LNCaP clone FGC (cell line): ENCODE measurements around the gene FOXP1.
"Not testable (repeated sequence)": the region's sequence is repeated elsewhere in the genome, so short reads cannot be mapped to it uniquely, and the experiment has no call there.

Experiments used
- DNase-seq: peaks from one replicate; pipeline ENCODE4 v3.0.0-alpha.2; 2011; ENCODE audit warnings: low read depth
- H3K4me3 ChIP-seq: 2 replicates; pipeline ENCODE4 v1.5.1; 2011; ENCODE audit warnings: mild to moderate bottlenecking, low read depth, low read length, control low read depth
- TF ChIP-seq, protein P1 (sequence below): IDR thresholded peaks from 2 replicates; pipeline ENCODE4 v1.5.1; 2012; ENCODE audit warnings: mild to moderate bottlenecking; ENCODE audit not compliant: control insufficient read depth, insufficient read depth; ENCODE audit errors: extremely low read depth

The FOXP1 gene

DNA sequence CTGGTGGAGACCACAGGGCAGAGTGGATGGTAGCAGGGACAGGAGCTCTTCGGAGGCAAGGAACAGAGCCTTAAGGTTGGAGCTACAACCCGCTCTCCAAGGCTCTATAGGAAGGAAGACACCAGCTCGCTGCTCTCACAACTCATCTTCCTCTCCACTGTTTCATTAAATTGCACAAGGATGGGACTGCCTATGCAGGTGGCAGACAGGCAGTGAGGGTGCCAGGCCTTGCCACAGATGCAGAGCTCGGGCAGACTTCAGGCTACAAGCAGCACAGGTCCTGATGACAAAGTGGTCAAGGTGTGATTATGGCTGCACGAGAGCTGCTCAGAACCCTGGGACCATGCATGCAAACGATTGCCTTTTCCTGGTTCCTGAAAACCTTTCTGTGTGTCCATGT lies 144.6 kb downstream of the FOXP1 start:
- TF ChIP-seq, protein P1, sequence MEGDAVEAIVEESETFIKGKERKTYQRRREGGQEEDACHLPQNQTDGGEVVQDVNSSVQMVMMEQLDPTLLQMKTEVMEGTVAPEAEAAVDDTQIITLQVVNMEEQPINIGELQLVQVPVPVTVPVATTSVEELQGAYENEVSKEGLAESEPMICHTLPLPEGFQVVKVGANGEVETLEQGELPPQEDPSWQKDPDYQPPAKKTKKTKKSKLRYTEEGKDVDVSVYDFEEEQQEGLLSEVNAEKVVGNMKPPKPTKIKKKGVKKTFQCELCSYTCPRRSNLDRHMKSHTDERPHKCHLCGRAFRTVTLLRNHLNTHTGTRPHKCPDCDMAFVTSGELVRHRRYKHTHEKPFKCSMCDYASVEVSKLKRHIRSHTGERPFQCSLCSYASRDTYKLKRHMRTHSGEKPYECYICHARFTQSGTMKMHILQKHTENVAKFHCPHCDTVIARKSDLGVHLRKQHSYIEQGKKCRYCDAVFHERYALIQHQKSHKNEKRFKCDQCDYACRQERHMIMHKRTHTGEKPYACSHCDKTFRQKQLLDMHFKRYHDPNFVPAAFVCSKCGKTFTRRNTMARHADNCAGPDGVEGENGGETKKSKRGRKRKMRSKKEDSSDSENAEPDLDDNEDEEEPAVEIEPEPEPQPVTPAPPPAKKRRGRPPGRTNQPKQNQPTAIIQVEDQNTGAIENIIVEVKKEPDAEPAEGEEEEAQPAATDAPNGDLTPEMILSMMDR = no peak
- H3K4me3 ChIP-seq = no peak overlapping the region
- no peak for DNase-seq

DNA sequence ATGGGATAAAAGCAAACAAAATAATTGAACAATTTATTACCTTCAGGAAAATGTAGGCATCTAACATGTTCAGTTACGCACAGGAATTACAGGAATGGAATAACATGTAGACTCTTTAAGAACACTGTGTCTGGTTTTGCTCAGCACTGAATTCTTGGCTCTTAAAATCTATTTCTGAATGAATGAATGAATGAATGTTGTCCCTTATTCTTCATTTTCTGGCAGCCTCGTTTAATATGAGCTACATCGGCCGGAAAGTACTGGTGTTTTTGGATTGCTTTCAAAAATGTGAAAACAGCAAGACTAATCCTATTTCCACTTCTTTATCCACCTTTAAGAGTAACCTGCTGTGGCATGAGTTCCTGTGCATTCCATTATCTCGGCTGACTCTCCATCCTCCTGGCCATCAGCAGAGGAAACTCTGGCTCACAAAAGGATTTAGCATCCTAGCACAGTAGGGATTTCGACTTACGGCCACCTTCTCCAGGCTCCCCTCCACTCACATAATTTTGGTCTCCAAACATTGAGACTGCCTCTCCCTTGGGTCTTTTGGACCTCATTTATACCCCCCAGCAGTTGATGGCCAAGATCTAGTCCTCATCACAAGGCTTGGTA lies 145.3 kb downstream of the FOXP1 start:
- TF ChIP-seq, protein P1 = no peak
- no peak for DNase-seq
- no peak overlapping the region for H3K4me3 ChIP-seq

DNA sequence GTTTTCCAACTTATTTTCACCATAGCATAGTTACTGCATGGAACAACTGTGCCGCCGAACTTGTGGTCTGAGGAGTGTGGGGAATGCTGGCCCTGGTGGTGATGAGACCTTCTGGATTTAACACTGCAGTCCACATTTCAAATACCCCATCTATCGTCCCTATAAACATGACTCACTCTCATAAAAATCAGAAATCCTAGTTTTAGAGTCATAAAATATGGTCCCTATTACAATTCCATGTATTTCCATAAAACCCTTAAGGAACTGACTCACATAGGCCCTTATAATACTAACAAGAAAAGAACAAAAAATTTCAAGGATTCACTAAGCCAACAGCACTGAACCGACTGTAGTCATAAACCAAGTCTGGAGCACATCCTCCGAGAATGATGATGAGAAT lies 147.2 kb downstream of the FOXP1 start:
- no peak for DNase-seq
- no peak overlapping the region for H3K4me3 ChIP-seq
- TF ChIP-seq, protein P1 = no peak

DNA sequence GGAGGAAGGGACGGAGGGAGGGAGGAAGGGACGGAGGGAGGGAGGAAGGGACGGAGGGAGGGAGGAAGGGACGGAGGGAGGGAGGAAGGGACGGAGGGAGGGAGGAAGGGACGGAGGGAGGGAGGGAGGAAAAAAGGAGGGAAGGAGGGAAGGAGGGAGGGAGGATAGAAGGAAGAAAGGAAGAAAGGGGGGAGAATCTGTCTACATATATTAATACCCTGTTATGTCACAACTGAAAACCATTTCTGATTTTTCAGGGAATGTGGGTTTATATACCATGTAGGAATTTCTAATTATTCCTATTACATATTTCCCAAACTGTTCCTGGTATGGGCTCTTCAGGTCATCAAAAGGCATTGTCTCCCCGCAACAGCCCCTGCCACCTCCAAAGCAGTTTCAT lies 147.7 kb downstream of the FOXP1 start:
- not testable (repeated sequence) for H3K4me3 ChIP-seq, DNase-seq

DNA sequence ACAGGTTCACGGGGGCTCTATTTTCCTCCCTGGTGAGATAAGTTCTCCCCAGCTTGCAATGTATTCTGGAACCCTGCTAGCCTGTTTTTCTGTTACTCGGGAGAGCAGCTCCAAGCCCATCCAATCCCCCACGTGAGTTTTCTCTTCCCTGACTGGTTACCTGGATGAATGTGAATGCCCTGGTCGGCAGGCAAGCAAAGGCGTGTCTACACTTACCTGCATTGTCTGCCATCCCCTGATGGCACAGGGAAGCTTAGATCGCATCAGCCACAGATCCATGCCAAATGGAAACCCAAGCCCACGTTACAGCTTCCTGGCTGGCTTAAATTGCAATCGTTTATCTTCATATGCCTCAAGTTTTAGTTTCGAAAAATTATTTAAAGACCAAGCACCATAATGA lies 149.9 kb downstream of the FOXP1 start:
- TF ChIP-seq, protein P1 = no peak
- no peak for DNase-seq
- H3K4me3 ChIP-seq = no peak overlapping the region

DNA sequence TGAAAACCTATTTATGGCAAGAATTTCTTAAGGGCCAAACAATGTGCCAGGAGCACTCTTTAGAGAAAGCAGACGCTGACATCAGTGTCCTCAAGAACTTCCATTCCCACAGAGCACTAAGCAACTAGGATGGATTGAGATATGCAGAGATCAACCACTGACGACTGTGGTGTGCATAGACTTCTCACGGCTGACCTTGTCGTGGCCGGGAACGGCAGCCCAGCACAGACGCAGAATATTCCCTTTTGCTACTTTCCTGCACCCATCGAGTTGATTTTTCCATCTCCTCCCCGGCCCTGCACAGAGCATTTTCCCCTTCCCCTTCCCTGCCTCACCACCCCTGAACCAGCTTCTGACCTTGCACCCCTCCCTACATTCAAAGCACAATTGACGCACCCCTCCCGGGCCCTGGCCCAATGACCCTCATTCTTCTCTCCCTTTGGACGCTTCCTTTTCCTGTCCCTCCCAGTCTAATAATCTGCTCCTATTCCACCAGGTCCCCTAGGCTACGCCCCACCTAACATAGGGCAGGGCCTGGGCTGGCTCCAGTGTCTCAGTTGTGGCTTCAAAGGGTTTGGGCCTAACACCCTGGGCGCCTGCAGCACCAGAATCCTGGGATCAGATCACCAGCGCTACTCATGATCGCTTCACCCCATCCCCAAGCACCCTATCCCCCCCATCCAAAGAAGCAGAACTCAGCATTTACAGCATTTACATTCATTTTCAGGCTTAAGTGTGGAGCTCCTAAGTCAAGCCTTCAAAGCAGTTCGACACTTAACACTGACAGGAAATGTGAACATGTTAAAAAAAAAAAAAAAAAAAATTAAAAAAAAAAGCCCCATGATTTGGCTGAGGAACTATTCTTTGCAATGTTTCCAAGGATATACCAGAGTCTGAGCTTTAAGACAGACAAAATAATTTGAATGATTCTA lies 151.2 kb downstream of the FOXP1 start:
- H3K4me3 ChIP-seq = no peak overlapping the region
- DNase-seq = no peak
- TF ChIP-seq, protein P1 = no peak

DNA sequence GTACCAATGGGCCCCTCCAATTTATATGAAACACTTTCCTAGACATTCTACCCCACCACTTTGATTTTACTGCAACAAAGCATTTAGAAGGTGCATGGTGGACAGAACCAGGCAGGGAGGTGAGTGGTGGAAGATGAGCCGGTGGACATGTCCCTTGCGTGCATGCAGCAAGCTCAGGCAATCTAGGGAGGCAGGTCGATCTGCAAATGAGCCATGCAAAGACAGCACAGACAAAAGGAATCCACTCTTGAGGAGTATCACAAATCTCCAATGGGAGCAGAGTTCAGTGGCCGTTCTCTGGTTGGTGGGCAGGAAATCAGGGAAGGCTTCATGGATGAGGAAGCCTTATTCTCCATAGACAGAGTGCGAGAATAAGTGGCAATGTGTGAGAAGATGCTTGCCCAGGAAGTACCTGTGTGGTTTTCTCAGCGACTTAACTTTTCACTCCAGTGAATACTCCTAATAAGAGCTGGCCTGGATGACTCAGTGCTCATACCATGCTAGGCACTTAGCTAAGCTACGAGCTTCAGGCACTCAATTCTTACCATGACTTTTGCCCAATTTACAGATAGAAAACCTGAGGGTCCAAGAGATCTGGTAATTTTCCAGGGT lies 152.5 kb downstream of the FOXP1 start:
- no peak for DNase-seq
- TF ChIP-seq, protein P1 = no peak

More for the DNA sequence above, 152.5 kb downstream of the FOXP1 start:
- H3K4me3 ChIP-seq = no peak overlapping the region
